Astrocyte of the spinal cord (primary cell): ENCODE data around the gene IL23A.
"Not testable (repeated sequence)": the region's sequence is repeated elsewhere in the genome, so short reads cannot be mapped to it uniquely, and the experiment has no call there.

ENCODE experiments used
- DNase-seq: peaks from one replicate; pipeline ENCODE4 v3.0.0; 2011; ENCODE audit warnings: low read depth, low spot score
- H3K4me3 ChIP-seq: 2 replicates; pipeline ENCODE4 v1.5.1; 2011; ENCODE audit warnings: low read depth, mild to moderate bottlenecking, low read length, moderate library complexity
- in situ Hi-C: cut with HindIII; loops from 2 replicates; pipeline ENCODE4 v1.10.0; 2017; ENCODE audit warnings: low sequenced_read_pairs
- TF ChIP-seq, protein P1 (sequence below): IDR thresholded peaks from 2 replicates; pipeline ENCODE4 v1.5.1; 2012; ENCODE audit warnings: low read depth, mild to moderate bottlenecking, low read length, inconsistent platforms

IL23A gene

GRCh38 chr12:56311003-56311402, 27.7 kb upstream of the IL23A start:
- in situ Hi-C loops, result no loop called here
- TF ChIP-seq, protein P1, sequence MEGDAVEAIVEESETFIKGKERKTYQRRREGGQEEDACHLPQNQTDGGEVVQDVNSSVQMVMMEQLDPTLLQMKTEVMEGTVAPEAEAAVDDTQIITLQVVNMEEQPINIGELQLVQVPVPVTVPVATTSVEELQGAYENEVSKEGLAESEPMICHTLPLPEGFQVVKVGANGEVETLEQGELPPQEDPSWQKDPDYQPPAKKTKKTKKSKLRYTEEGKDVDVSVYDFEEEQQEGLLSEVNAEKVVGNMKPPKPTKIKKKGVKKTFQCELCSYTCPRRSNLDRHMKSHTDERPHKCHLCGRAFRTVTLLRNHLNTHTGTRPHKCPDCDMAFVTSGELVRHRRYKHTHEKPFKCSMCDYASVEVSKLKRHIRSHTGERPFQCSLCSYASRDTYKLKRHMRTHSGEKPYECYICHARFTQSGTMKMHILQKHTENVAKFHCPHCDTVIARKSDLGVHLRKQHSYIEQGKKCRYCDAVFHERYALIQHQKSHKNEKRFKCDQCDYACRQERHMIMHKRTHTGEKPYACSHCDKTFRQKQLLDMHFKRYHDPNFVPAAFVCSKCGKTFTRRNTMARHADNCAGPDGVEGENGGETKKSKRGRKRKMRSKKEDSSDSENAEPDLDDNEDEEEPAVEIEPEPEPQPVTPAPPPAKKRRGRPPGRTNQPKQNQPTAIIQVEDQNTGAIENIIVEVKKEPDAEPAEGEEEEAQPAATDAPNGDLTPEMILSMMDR, result no peak
- no peak overlapping the region for H3K4me3 ChIP-seq
- no peak for DNase-seq

- H3K4me3 ChIP-seq, result peak overlapping the region; percentile 84
- peak; percentile 10 for DNase-seq
- TF ChIP-seq, protein P1, result no peak
- in situ Hi-C loops, result no loop called here
Observed at GRCh38 chr12:56315249-56315621, 23.4 kb upstream of the IL23A start.

DNA sequence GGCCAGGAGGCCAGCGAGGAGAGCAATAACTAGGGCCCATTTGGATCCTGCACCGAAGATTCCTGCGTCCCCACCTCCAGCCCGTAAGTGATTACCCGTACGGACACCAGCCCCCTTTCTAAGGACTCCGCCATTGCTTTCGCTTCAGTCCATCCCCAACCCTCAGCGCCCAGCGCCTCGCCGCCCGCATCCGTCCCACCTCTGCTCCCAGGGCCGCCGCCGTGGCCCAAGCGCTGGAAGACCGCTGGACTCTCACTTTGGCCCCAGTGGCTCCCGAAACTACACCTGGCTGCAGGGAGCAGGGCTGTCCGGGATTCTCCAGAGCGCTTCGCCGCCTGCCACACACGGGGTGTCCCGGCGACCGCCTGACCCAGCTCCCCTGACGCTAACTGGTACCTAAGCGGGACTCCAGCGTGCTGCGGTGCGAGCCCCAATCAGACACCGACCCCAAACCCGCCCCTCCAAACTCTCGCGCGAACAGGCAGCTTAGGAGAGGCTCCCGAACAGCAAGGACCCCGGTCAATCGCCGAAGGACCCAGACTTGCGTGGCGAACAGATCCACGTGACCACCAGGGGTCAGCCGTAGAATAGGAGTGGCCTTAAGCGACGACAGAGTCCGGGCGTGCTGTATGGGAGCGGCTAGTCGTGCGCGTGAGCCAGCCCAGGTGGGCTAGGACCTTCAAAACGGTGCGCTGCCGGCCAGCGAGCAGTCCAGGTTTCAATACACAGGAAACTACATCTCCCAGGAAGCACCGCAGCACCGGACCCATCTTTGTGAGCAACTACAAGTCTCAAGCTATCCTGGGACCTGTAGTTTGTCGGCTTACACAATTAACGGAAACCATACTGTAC, 22.8 kb upstream of the IL23A start, which contains the start of gene CNPY2:
CNPY2 (minus strand) TSS at position 367 of the 852 bp plus-strand sequence. CDS start 771 bp downstream, outside the sequence.
- peak within 1 kb of the TSS; percentile 84 for H3K4me3 ChIP-seq
- in situ Hi-C loops, result no loop called here
- DNase-seq, result peak; percentile 98
- TF ChIP-seq, protein P1, result no peak

DNA sequence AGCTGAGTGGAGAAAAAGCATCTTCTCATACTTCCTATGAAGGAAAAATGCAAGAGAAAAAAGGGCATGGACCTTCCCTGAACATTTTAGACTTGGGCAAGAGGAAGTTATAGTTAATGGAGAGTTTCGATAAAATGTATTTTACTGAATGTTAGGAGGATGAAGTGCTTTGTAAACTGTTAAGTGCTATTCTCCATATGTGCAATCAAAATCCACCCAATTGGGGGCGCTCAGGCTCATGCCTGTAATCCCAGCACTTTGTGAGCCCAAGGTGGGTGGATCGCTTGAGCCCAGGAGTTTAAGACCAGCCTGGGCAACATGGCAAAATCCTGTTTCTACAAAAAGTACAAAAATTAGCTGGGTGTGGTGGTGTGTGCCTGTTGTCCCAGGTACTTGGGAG, 21.0 kb upstream of the IL23A start:
- no peak for DNase-seq
- TF ChIP-seq, protein P1, result no peak
- in situ Hi-C loops, result no loop called here
- H3K4me3 ChIP-seq, result no peak overlapping the region

DNA sequence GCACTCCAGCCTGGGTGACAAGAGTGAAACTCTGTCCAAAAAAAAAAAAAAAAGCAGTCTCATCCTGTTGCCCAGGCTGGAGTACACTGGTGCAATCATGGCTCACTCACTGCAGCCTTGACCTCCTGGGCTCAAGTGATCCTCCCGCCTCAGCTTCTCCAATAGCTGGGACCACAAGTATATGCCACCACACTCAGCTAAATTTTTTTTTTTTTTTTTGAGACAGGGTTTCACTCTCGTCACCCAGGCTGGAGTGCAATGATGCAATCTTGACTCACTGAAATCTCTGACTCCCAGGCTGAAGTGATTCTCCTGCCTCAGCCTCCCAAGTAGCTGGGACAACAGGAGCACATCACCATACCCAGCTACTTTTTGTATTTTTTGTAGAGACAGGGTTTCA, 17.7 kb upstream of the IL23A start:
- in situ Hi-C loops, result no loop called here
- DNase-seq, result no peak
- no peak overlapping the region for H3K4me3 ChIP-seq
- TF ChIP-seq, protein P1, result no peak

- H3K4me3 ChIP-seq, DNase-seq, in situ Hi-C loops: not testable (repeated sequence)
Observed at GRCh38 chr12:56321610-56322009, 17.1 kb upstream of the IL23A start.

DNA sequence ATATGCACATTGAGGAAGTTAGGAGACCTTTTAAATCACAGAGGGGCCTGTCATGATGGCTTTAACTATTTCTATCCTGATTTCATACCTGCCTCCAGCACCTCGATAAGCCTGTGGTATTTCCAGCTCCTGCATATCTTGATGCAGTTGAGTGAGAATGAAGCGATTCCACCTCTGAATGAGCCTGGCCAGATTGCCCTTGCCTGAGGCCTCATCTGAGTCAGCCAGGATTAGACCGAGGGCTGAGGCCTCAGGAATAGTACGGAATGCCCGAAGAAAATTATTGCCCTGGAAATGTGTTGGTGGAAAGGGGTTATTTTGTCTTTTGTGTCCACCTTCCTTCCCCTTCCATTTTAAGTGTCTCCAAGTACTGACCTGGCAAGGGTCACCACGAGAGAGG, 14.5 kb upstream of the IL23A start:
- no peak for DNase-seq
- H3K4me3 ChIP-seq, result no peak overlapping the region
- in situ Hi-C loops, result no loop called here

More for the DNA sequence above, 14.5 kb upstream of the IL23A start:
- TF ChIP-seq, protein P1, result no peak
